T-helper 2 cell treated with Interferon-gamma antibody and Interleukin-4, amounts not matched to agents 5 μg/mL and 100 μg/mL, for 36 hours (primary cell): ENCODE results near the gene BRICD5.
A peak's percentile ranks its signal among the peaks of the same experiment; 100 is the strongest.
"Not testable (repeated sequence)": the region's sequence is repeated elsewhere in the genome, so short reads cannot be mapped to it uniquely, and the experiment has no call there.

Experiments
- DNase-seq: peaks from one replicate; pipeline ENCODE4 v3.0.0; 2021; ENCODE audit warnings: low spot score
- H3K27ac Mint-ChIP-seq: one replicate; pipeline ENCODE4 v1.8.0; 2021; ENCODE audit warnings: mild to moderate bottlenecking, mixed read lengths
- H3K27me3 Mint-ChIP-seq: one replicate; pipeline ENCODE4 v1.8.0; 2021; ENCODE audit warnings: low read depth, mixed read lengths
- H3K36me3 Mint-ChIP-seq: one replicate; pipeline ENCODE4 v1.8.0; 2021; ENCODE audit warnings: low read depth, mixed read lengths
- H3K4me1 Mint-ChIP-seq: one replicate; pipeline ENCODE4 v1.8.0; 2021; ENCODE audit warnings: low read depth, mixed read lengths
- H3K4me3 Mint-ChIP-seq: one replicate; pipeline ENCODE4 v1.8.0; 2022; ENCODE audit warnings: mild to moderate bottlenecking, moderate library complexity, mixed read lengths
- H3K9me3 Mint-ChIP-seq: one replicate; pipeline ENCODE4 v1.8.0; 2021; ENCODE audit warnings: mixed read lengths

Gene BRICD5

GRCh38 chr16:2210386-2211365, at the start of gene BRICD5:
BRICD5 (minus strand) TSS chr16:2210863; CDS start chr16:2210833, 30 bp downstream.
- H3K27me3 Mint-ChIP-seq, result no peaks in the 10 kb centered on the region
- peaks cover 15% of the 10 kb centered on the region for H3K4me1 Mint-ChIP-seq
- no peaks in the 10 kb centered on the region for H3K9me3 Mint-ChIP-seq
- peaks cover 20% of the 10 kb centered on the region for H3K36me3 Mint-ChIP-seq
- H3K4me3 Mint-ChIP-seq, result no peak within 1 kb of the TSS
- H3K27ac Mint-ChIP-seq, result no peak within 1 kb of the TSS
- no peak for DNase-seq

- H3K4me1 Mint-ChIP-seq, result peaks cover 9% of the 10 kb centered on the region
- DNase-seq, result no peak
- no peaks in the 10 kb centered on the region for H3K9me3 Mint-ChIP-seq
- H3K27ac Mint-ChIP-seq, result no peak overlapping the region
- H3K4me3 Mint-ChIP-seq, result no peak overlapping the region
- H3K27me3 Mint-ChIP-seq, result no peaks in the 10 kb centered on the region
- H3K36me3 Mint-ChIP-seq, result peaks cover 72% of the 10 kb centered on the region
Measured at GRCh38 chr16:2260250-2260649, 49.6 kb upstream of the BRICD5 start.

- H3K36me3 Mint-ChIP-seq, result peaks cover 70% of the 10 kb centered on the region
- not testable (repeated sequence) for H3K9me3 Mint-ChIP-seq, H3K4me3 Mint-ChIP-seq, H3K27ac Mint-ChIP-seq, H3K27me3 Mint-ChIP-seq, DNase-seq, H3K4me1 Mint-ChIP-seq
Measured at GRCh38 chr16:2258530-2258929, 47.9 kb upstream of the BRICD5 start.

- H3K27ac Mint-ChIP-seq, result no peak overlapping the region
- no peaks in the 10 kb centered on the region for H3K27me3 Mint-ChIP-seq
- no peak overlapping the region for H3K4me3 Mint-ChIP-seq
- no peaks in the 10 kb centered on the region for H3K9me3 Mint-ChIP-seq
- H3K4me1 Mint-ChIP-seq, result peaks cover 2% of the 10 kb centered on the region
- DNase-seq, result no peak
- H3K36me3 Mint-ChIP-seq, result peaks cover 70% of the 10 kb centered on the region
Measured at GRCh38 chr16:2257726-2258125, 47.1 kb upstream of the BRICD5 start.

GRCh38 chr16:2256531-2257140, 46.0 kb upstream of the BRICD5 start:
- Mint-ChIP-seq H3K36me3 (peaks cover 64% of the 10 kb centered on the region), H3K4me1 (peaks cover 2% of the 10 kb centered on the region), H3K27me3 (no peaks in the 10 kb centered on the region), H3K27ac (no peak overlapping the region), H3K9me3 (no peaks in the 10 kb centered on the region), H3K4me3 (no peak overlapping the region)
- no peak for DNase-seq

- H3K9me3 Mint-ChIP-seq, result no peaks in the 10 kb centered on the region
- H3K27me3 Mint-ChIP-seq, result no peaks in the 10 kb centered on the region
- peaks cover 48% of the 10 kb centered on the region for H3K36me3 Mint-ChIP-seq
- H3K4me3 Mint-ChIP-seq, result no peak overlapping the region
- no peak overlapping the region for H3K27ac Mint-ChIP-seq
- H3K4me1 Mint-ChIP-seq, result peaks cover 3% of the 10 kb centered on the region
- no peak for DNase-seq
Measured at GRCh38 chr16:2253293-2253692, 42.6 kb upstream of the BRICD5 start.

GRCh38 chr16:2252806-2253148, 42.1 kb upstream of the BRICD5 start:
- no peak overlapping the region for H3K4me3 Mint-ChIP-seq
- peaks cover 3% of the 10 kb centered on the region for H3K4me1 Mint-ChIP-seq
- H3K9me3 Mint-ChIP-seq, result no peaks in the 10 kb centered on the region
- no peaks in the 10 kb centered on the region for H3K27me3 Mint-ChIP-seq
- peak overlapping the region; percentile 63 for H3K27ac Mint-ChIP-seq
- no peak for DNase-seq
- H3K36me3 Mint-ChIP-seq, result peaks cover 43% of the 10 kb centered on the region

GRCh38 chr16:2251296-2252111, 40.8 kb upstream of the BRICD5 start, which contains the start of gene ECI1:
ECI1 (minus strand) TSS chr16:2251587; CDS start chr16:2251566, 21 bp downstream.
- H3K4me3 Mint-ChIP-seq, result peak within 1 kb of the TSS; percentile 91
- H3K27ac Mint-ChIP-seq, result peak within 1 kb of the TSS; percentile 92
- no peaks in the 10 kb centered on the region for H3K9me3 Mint-ChIP-seq
- no peaks in the 10 kb centered on the region for H3K27me3 Mint-ChIP-seq
- peaks cover 3% of the 10 kb centered on the region for H3K4me1 Mint-ChIP-seq
- peaks cover 34% of the 10 kb centered on the region for H3K36me3 Mint-ChIP-seq
- peak; percentile 89 for DNase-seq

GRCh38 chr16:2250652-2251295, 40.1 kb upstream of the BRICD5 start:
- Mint-ChIP-seq H3K4me3 (peak overlapping the region; percentile 91), H3K4me1 (peaks cover 3% of the 10 kb centered on the region), H3K9me3 (no peaks in the 10 kb centered on the region), H3K36me3 (peaks cover 27% of the 10 kb centered on the region), H3K27ac (peak overlapping the region; percentile 92), H3K27me3 (no peaks in the 10 kb centered on the region)
- peak; percentile 24 for DNase-seq

GRCh38 chr16:2246301-2246885, 35.7 kb upstream of the BRICD5 start:
- H3K4me3 Mint-ChIP-seq, result no peak overlapping the region
- peaks cover 3% of the 10 kb centered on the region for H3K4me1 Mint-ChIP-seq
- no peak overlapping the region for H3K27ac Mint-ChIP-seq
- H3K36me3 Mint-ChIP-seq, result peaks cover 14% of the 10 kb centered on the region
- DNase-seq, result no peak
- H3K27me3 Mint-ChIP-seq, result no peaks in the 10 kb centered on the region
- no peaks in the 10 kb centered on the region for H3K9me3 Mint-ChIP-seq

GRCh38 chr16:2244926-2245795, 34.5 kb upstream of the BRICD5 start:
- peaks cover 11% of the 10 kb centered on the region for H3K36me3 Mint-ChIP-seq
- H3K4me1 Mint-ChIP-seq, result no peaks in the 10 kb centered on the region
- H3K27ac Mint-ChIP-seq, result no peak overlapping the region
- H3K27me3 Mint-ChIP-seq, result no peaks in the 10 kb centered on the region
- no peak for DNase-seq
- H3K4me3 Mint-ChIP-seq, result no peak overlapping the region
- no peaks in the 10 kb centered on the region for H3K9me3 Mint-ChIP-seq

GRCh38 chr16:2244301-2244700, 33.6 kb upstream of the BRICD5 start:
- no peak for DNase-seq
- H3K9me3 Mint-ChIP-seq, result no peaks in the 10 kb centered on the region
- H3K27ac Mint-ChIP-seq, result no peak overlapping the region
- no peaks in the 10 kb centered on the region for H3K4me1 Mint-ChIP-seq
- H3K4me3 Mint-ChIP-seq, result no peak overlapping the region
- H3K36me3 Mint-ChIP-seq, result peaks cover 11% of the 10 kb centered on the region
- no peaks in the 10 kb centered on the region for H3K27me3 Mint-ChIP-seq
